ENCODE data around the gene CLEC16A.

CLEC16A gene

DNA sequence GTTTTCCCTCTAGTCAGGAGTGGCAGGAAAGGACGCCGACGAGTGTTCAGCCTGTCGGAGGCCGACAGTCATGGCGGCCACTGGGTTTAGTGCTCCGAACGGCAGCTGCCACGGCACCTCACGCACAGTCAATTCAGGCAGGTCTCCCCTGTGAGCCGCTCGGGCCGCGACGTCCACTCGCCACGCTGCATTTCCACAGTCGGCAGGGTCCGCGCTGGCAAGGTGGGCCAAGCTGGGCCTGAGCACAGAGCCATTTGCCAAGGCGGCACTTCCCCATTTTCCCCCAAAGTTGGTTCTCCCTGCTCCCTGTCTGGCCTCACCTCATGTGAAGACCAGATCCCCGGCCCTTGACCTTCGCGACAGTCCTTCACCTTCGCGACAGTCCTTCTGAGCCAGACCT is 229.8 kb downstream of the CLEC16A start:
- DNase-seq (ENCODE audit: low read depth in 2 of 2), result no peak

DNA sequence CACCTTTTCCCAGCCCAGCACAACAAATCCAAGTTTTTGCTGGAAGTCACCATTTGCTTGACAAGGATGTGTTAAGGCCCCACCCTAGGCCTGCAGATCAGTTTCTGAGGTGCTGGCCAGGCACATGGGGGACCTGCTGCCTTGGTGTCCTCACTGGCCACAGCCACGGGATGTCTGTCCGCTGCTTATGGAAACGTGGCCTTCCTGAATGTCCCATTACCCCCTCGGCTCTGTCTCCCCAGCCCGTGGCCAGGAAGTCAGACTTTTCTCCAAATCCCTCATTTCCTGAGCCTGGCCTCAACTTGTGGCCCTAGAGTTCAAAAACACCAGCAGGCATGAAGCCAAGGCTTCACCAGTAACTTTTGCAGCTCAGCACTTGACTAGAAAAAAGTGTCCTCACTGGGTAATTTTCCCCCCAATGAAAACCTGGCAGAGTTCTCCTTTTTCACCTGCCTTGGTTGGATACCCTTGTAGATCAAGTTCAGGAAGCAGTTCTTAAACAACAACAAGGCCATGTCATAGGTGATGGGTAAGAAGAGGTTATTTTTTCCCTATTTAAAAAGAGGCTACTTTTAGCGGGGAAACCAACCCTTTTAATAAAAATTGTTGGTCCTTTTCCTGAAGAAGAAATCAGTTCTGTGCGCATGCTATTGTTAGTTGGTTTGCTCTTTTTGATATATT is 230.9 kb downstream of the CLEC16A start:
- DNase-seq (ENCODE audit: low read depth in 2 of 2), result no peak

DNA sequence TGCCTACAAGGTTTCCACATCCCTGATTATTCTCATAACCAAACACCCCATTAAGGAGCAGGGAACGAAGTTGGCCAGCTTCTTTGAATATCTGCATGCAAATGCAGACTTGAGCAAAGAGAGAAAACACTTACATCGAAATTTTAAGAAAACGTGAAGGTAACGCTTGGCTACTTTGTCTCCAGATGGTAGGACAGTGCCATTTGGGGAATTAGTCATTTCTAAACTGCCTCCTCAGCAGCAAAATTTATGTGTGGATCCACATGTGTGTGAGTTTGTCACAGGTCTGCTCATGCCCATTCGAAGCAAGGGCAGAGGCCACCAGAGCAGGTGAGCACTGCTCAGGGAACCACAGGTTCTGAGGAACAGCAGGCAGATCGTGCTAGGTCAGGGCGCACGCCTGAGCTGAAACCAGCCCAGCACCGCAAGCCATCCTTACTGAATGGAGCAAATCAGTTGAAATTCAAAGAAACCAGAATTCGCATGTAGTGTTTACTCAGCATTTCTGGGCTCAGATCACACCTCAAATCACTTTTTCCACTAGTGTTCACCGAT is 231.5 kb downstream of the CLEC16A start:
- DNase-seq (ENCODE audit: low read depth in 2 of 2), result peak in 1 of 2 experiments; percentile 33

DNA sequence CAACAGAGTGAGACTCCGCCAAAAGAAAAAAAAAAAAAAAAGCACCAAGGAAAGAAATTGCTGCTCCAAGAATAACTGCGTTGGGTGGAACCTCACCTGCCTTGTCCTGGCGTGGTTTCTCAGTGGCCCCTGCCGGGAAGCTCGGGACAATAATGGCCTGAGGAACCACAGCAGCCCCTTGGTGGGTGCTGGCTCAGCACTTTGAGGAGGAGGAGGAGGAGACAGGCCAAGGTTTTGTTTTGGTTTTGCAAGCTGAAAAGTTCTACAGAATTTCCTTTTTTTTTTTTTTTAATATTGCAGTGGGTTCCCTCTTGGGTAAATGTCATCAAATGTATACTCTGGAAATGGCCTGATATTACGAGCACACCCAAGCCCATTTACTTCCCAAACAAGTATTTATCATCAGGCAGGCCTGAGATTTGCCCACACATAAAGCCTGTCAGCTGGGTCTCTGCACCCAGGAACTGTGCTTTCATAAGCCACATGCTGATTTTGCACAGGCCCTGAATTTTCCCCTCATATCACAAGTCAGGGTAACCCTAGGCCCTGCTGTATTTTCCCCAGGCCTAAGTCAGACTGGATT is 233.3 kb downstream of the CLEC16A start:
- no peak for DNase-seq (ENCODE audit: low read depth in 2 of 2)

DNA sequence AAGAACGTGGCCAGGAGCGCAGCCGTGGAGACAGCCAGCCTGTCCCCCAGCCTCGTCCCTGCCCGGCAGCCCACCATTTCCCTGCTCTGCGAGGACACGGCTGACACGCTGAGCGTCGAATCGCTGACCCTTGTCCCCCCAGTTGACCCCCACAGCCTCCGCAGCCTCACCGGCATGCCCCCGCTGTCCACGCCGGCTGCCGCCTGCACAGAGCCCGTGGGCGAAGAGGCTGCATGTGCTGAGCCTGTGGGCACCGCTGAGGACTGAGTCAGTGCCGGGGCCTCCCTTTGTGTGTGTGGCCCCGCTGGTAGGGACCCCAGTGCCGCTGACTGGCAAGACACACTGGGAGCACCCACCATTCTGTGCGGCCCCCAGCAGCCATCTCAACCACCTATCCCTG is 234.1 kb downstream of the CLEC16A start:
- no peak for DNase-seq (ENCODE audit: low read depth in 2 of 2)

DNA sequence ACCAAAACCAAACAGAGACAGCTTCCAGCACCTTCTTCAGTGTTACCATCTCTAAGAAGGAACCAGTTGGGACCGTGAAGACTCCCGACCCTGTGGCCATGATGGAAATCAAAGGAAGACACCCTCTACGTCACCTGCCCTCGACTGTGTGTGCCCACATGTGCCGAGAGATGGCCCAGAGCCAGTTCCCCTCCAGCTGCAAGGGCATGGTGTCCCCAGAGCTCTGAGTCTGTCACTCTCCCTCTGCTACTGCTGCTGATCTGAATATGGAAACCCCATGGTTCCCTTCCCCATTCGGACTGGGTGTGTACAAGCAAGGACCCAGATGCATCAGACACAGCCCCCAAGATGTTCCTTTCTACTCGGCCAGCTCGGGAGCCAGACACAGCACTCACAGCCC is 235.2 kb downstream of the CLEC16A start:
- no peak for DNase-seq (ENCODE audit: low read depth in 2 of 2)

DNA sequence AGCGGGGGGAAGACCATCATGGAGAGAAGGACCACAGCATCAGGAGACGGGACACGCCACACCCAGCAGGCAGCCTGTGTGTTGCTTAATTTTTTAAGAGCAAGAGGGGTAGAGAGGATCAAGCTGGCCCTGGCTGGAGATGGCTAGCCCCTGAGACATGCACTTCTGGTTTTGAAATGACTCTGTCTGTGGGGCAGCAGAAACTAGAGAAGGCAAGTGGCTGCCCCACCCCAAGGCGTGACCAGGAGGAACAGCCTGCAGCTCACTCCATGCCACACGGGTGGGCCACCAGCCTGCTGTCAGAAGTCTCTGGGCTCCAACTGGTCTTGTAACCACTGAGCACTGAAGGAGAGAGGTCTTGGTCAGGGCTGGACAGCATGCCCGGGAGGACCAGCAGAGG is 236.1 kb downstream of the CLEC16A start:
- no peak for DNase-seq (ENCODE audit: low read depth in 2 of 2)

DNA sequence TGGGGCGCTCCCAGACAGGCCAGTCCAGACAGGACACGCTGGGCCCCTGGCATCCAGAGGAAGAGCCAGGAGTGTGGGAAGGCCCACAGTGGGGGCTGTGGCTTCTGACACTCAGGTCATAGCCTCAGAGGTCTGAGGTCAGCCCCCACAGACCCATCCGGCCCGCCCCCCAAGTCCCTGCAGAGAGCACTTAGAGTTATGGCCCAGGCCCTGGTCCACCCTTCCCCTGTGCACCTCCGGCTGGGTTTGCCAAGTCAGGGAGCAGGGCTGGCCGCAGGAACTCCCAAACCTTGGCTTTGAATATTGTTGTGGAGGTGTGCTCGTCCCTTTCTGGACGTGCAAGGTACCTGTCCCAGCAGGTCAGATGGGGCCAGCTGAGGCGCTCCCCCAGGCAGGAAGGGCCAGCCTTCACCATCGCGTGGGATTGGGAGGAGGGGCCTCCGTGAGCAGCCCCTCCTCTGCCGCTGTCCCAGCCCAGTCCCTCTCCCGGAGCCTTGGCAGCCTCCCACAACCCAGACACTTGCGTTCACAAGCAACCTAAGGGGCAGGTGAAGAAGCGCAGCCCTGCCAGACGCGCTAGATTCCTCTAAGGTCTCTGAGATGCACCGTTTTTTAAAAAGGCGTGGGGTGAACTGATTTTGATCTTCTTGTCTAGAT is 237.0 kb downstream of the CLEC16A start:
- no peak for DNase-seq (ENCODE audit: low read depth in 2 of 2)

DNA sequence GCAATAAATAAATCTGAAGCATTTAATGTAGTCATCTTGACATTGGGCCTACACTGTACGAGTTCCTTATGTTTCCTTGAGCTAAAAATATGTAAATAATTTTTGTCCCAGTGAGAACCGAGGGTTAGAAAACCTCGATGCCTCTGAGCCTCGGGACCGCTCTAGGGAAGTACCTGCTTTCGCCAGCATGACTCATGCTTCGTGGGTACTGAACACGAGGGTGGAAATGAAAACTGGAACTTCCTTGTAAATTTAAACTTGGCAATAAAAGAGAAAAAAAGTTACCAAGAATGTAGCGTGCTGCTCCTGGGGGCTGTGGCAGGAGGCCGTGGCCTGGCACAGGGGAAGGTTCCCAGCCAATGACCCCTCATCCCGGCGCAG is 237.5 kb downstream of the CLEC16A start:
- peak in 1 of 2 experiments; percentile 36 for DNase-seq (ENCODE audit: low read depth in 2 of 2)

DNA sequence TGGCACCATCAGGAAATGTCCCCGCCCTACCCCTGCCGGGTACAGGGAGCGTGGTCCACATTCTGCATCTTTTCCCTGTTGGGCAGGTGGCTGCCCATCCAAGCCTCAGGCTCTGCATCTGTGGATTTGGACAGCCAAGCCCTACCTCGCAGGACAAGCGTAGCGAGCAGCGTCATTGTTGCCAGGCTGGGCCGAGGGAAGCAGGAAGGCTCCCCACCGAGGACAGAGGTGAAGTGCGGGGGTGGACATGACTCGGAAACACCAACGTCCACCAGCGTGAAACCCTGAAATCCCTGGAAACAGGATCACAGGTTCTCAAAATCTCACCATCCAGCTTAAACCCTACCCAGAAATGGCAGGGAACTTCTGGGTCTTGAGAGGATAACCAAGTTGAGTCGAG is 238.0 kb downstream of the CLEC16A start:
- DNase-seq (ENCODE audit: low read depth in 2 of 2), result no peak

DNA sequence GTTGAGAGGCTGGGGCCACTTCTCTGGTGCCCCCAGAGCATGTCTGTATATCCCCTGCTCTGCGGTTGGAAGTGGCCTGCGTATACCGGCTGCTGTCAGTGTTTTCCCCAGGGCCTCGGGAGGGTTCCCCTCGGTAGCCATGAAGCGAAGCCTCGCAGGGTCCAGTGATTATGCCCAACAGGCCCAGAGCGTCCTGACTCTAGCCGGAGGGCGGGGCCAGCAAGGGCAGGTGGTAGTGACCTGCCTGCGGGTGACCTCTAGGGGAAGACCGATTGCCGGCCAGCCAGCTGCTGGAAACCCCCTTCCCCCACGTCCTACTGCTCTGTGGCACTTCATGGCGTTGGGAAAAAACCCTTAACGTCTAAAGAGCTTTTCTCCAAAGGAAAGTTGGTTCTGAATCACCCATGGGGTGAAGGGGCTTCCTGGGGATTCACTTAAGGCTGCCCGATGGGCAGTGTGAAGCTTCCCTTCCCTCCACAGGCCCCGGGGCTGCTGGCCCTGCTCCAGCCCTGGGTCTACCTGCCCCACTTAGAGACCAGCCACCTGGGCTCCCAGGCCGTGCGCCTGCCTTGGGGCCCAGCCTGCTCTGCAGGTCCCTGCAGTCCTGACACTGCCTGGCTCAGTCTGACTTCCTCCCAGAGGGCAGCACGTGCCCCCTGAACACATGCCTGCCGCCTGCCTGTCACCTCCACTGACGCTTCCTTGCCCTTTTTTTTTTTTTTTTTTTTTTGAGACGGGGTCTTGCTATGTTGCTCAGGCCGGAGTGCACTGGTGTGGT is 238.9 kb downstream of the CLEC16A start:
- no peak for DNase-seq (ENCODE audit: low read depth in 2 of 2)

DNA sequence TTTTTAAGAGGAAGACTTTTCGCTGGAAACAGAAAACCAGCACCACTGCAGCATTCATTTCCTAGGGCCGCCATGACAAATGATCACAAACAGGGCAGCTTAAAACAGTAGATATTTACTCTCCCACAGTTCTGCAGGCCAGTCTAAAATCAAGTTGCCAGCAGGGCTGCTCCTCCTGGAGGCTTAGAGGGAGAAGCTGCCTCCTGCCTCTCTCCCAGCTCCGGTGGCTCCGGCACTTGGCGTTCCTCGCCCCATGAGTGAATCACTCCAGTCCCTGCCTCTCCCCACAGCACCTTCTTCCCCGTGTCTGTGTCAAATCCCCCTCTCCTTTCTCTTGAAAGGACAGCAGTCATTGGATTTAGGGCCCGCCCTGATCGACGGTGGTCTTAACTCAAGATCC is 239.6 kb downstream of the CLEC16A start:
- DNase-seq (ENCODE audit: low read depth in 2 of 2), result no peak

DNA sequence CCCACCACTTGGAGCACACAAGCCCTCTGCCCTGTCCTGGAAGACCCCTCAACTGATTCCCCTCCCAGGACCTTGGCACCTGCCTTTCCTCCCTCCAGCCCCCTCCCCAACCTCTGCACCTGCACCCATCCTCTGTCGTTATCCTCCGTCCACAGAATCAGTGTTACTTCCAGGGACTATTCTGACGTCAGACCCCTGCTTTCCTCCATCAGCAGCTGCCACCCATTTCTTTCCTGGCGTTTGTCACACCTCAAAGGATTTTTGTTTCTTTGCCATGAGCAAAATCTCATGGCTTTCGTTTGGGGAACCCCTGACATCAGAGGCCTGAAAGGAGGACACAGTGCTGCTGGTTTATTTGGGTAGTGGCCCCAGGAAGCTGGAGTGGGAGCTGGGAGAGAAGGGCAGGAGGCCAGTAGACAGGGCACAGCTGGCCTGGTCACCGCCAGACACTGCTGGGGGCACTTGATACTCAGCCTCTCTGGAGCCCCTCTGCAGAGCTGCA is 243.2 kb downstream of the CLEC16A start:
- DNase-seq (ENCODE audit: low read depth in 2 of 2), result no peak

DNA sequence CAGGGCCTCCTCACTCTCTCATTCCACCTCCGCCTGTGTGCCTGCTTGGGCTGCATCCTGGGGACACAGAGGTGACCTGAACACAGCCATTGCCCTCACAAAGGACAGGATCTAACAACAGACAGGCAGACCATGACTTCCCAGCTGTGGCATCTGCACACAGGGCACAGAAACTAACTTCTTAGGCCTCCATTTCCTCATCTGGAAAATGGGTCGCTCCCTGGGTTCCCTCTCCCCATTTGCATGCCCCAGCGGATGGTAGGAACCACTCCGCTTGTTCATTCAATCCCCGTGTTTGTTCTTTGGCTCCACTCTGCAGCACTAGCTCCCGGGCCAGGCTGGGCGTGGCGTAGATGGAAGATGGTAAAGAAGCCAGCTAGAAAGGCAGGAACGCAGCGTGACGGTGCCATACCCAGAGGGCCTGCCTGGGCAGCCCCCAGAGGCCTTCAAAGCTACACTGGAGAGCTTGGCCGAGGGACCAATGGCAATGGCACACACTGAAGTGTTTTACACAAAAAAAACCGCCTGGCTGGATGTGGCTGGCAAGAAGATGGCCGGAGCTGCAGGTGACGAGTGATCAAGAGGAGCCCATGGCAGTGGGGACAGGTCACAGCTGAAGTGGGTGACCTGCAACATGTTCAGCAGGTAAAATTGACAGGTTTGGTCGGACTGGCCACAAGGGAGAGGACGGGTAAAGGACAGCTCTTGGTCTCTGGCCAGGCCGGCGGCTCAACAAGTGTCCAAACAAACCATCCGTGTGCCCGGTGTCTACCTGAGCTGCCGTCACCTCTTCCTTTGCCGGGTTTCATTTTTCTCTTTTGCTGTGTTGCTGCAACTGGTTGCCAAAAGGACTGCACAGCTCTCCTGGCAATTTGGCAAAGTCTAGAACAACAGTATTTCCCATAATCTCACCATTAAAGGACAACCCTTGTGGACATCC is 244.7 kb downstream of the CLEC16A start:
- no peak for DNase-seq (ENCODE audit: low read depth in 2 of 2)

DNA sequence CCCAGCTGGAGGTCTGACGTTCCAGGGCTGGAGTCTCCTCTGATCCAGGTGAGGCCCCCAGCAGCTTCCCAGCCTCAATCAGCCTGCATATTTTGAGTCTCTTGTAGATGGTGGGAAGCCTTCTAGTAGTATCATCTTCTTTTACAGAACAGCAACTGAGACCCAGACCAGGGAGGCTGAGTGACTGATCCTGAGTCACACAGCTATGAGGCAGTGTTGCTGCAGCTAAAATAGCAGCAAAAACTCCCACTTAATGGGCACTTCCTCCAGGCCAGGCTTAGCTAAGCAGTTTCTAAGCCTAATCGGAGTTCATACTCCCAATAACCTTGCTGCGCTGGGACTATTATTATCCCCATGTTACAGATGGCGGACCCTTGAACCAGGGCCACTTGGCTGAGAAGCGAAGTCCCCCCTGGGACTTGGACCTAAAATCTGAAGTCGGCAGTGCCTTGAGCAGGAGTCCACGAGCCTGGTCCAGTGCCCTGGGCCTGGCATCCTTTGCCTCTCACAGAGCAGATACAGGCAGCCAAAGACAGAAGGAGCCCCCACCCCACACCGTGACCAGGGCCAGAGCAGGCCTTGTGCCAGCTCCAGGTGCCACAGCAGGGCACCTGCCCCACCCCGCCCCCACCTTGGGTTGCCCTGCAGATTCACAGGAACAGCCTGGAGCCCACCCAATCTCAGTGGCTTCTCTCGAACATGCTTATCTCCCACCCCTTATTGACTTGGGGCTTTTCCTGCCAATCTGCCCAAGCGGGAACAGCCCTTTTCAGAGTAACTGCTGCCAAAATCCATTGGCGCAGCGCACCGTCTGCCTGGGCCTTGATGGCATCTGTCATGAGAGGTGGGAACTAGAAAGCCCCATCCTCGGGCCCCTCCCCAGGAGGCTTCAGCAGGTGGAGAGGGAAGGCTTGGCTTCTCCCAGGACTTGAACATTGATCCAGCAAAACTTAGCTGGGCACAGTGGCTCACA is 246.5 kb downstream of the CLEC16A start:
- no peak for DNase-seq (ENCODE audit: low read depth in 2 of 2)

DNA sequence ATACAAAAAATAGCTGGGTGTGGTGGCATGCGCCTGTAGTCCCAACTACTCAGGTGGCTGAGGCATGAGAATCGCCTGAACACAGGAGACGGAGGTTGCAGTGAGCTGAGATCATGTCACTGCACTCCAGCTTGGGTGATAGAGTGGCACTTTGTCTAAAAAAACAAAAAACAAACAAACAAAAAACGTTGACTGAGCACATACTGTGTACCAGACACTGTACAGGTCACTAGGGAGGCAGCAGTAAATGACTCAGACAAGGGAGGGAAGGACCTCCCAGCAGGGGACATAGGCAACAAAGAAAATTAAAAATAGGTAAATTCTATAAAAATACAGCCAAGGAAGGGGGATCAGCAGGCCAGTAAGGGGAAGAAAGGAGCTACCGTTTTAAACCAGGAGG is 247.3 kb downstream of the CLEC16A start:
- DNase-seq (ENCODE audit: low read depth in 2 of 2), result no peak

DNA sequence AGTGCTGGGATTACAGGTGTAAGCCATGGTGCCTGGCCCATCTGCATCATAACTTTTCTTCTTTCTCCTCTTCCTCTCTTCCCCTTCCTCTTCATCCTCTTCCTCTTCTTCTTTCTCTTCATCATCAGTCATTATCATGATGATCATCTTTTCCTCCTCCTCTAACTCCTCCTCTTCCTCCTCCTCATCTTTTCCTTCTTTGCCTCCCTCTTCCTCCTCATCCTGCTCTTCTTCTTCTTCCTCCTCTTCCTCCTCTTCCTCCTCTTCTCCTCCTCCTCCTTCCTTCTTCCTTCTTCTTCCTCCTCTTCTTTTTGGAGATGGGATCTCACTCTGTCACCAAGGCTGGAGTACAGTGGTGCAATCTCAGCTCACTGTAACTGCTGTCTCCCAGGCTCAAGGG is 249.1 kb downstream of the CLEC16A start:
- no peak for DNase-seq (ENCODE audit: low read depth in 2 of 2)

DNA sequence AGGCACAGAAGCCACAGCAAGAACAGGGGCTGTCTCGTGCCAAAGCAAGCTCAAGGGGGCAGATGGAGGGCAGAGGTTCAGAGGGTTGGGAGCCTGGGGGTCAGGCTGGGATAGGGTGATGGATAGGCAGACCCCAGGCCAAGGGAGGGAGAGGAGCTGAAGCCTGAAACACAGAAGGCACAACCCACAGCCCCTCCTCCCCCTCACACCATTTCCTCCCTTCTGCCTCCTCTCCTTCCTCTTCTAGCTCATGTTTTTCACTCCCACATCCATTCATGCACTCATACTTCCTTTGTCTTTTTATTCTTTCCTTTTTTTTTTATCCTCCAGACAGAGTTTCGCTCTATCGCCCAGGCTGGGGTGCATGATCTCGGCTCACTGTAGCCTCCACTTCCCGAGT is 250.5 kb downstream of the CLEC16A start:
- DNase-seq (ENCODE audit: low read depth in 2 of 2), result no peak

DNA sequence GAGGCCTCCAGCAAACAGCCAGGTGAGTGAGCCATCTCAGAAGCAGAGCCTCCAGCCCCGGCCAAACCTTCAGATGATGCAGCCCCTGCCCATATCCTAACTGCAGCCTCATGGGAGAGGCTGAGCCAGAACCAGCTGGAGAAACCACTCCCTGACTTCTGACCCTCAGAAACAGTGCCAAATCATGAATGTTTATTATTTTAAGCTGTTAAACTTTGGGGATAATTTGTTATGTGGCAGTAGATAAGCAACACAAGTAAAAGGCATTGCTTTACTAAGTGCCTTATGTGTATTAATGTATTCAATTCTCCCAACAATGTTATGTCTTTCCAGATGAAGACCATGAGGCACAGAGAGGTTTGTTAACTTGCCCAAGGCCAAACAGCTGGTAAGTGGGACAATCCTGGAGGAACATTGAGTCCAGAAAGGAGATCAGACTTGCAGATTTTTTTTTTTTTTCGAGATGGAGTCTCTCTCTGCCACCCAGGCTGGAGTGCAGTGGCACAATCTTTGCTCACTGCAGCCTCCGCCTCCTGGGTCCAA is 252.0 kb downstream of the CLEC16A start:
- DNase-seq (ENCODE audit: low read depth in 2 of 2), result no peak

DNA sequence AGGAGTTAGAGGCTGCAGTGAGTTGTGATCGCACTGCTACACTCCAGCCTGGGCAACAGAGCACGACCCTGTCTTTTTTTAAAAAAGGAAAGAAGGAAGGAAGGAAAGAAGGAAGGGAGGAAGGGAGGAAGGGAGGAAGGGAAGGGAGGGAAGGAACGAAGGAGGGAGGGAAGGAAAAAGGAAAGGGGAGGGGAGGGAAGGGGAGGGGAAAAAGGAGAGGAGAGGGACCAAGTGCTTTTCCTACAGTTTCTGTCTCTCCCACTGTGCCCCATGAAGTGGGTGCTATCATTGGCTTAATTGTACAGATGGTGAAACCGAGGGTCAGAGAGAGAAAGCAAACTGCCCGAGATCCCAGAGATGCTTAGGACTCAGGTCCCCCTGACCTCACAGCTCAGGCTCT is 254.0 kb downstream of the CLEC16A start:
- no peak for DNase-seq (ENCODE audit: low read depth in 2 of 2)

Data from stimulated activated CD4-positive, alpha-beta T cell treated with anti-CD3 and anti-CD28 coated beads, Interleukin-12 subunit alpha, Interleukin-12 subunit beta, amount 100 ng/mL, for 24 hours (primary cell).